ENCODE results near the gene NEUROG3. TPM values are rescaled to one million over a fixed set of nuclear protein-coding genes. Genes with fewer than 3 reads are reported as not detected.
"Not testable (repeated sequence)": the region's sequence is repeated elsewhere in the genome, so short reads cannot be mapped to it uniquely, and the experiment has no call there.

NEUROG3 gene
- total RNA-seq, 1 donor from 2014 or later, result not detected

GRCh38 chr10:69538461-69538860 is 34.8 kb downstream of the NEUROG3 start:
- Histone ChIP-seq H3K36me3 (no peaks in the 10 kb centered on the region), H3K27ac (no peak overlapping the region), H3K4me3 (no peak overlapping the region), H3K27me3 (no peaks in the 10 kb centered on the region), H3K4me1 (no peaks in the 10 kb centered on the region), H3K9me3 (no peaks in the 10 kb centered on the region)
- no peak for DNase-seq (ENCODE audit: extremely low spot score in 2 of 2)
- intact Hi-C loops (cut with DNase I), result no loop called here
- TF ChIP-seq POLR2AphosphoS5 (IDR thresholded peaks at IDR 0.05; ENCODE audit: insufficient read depth in 1 of 2, low read depth in 1 of 2) (no peak), POLR2A (IDR thresholded peaks at IDR 0.05) (no peak), CTCF (IDR thresholded peaks at IDR 0.05) (no peak)

GRCh38 chr10:69537449-69537848 is 35.8 kb downstream of the NEUROG3 start:
- H3K4me1 ChIP-seq, result no peaks in the 10 kb centered on the region
- no peak overlapping the region for H3K4me3 ChIP-seq
- TF ChIP-seq CTCF (IDR thresholded peaks at IDR 0.05), result no peak
- no peak for TF ChIP-seq POLR2AphosphoS5 (IDR thresholded peaks at IDR 0.05; ENCODE audit: insufficient read depth in 1 of 2, low read depth in 1 of 2)
- no peak for TF ChIP-seq POLR2A (IDR thresholded peaks at IDR 0.05)
- H3K9me3 ChIP-seq, result no peaks in the 10 kb centered on the region
- no peaks in the 10 kb centered on the region for H3K36me3 ChIP-seq
- intact Hi-C loops (cut with DNase I), result no loop called here
- H3K27me3 ChIP-seq, result no peaks in the 10 kb centered on the region
- H3K27ac ChIP-seq, result no peak overlapping the region
- DNase-seq (ENCODE audit: extremely low spot score in 2 of 2), result no peak

- H3K27me3 ChIP-seq; H3K36me3 ChIP-seq; H3K4me1 ChIP-seq; DNase-seq (ENCODE audit: extremely low spot score in 2 of 2); H3K9me3 ChIP-seq; H3K4me3 ChIP-seq; intact Hi-C loops (cut with DNase I); H3K27ac ChIP-seq: not testable (repeated sequence)
Measured at GRCh38 chr10:69536521-69536920, 36.7 kb downstream of the NEUROG3 start.

GRCh38 chr10:69533658-69534057 is 39.6 kb downstream of the NEUROG3 start:
- H3K9me3 ChIP-seq, result no peaks in the 10 kb centered on the region
- H3K27me3 ChIP-seq, result no peaks in the 10 kb centered on the region
- no peak for TF ChIP-seq POLR2AphosphoS5 (IDR thresholded peaks at IDR 0.05; ENCODE audit: insufficient read depth in 1 of 2, low read depth in 1 of 2)
- TF ChIP-seq CTCF (IDR thresholded peaks at IDR 0.05), result no peak
- TF ChIP-seq POLR2A (IDR thresholded peaks at IDR 0.05), result no peak
- H3K27ac ChIP-seq, result no peak overlapping the region
- intact Hi-C loops (cut with DNase I), result no loop called here
- DNase-seq (ENCODE audit: extremely low spot score in 2 of 2), result no peak
- no peak overlapping the region for H3K4me3 ChIP-seq
- no peaks in the 10 kb centered on the region for H3K36me3 ChIP-seq
- no peaks in the 10 kb centered on the region for H3K4me1 ChIP-seq

- no peaks in the 10 kb centered on the region for H3K4me1 ChIP-seq
- DNase-seq (ENCODE audit: extremely low spot score in 2 of 2), result no peak
- H3K27ac ChIP-seq, result no peak overlapping the region
- no peaks in the 10 kb centered on the region for H3K9me3 ChIP-seq
- TF ChIP-seq POLR2AphosphoS5 (IDR thresholded peaks at IDR 0.05; ENCODE audit: insufficient read depth in 1 of 2, low read depth in 1 of 2) (no peak), POLR2A (IDR thresholded peaks at IDR 0.05) (no peak), CTCF (IDR thresholded peaks at IDR 0.05) (no peak)
- no peaks in the 10 kb centered on the region for H3K27me3 ChIP-seq
- intact Hi-C loops (cut with DNase I), result no loop called here
- no peaks in the 10 kb centered on the region for H3K36me3 ChIP-seq
- H3K4me3 ChIP-seq, result no peak overlapping the region
Measured at GRCh38 chr10:69527961-69528360, 45.3 kb downstream of the NEUROG3 start.

Other genes starting within 250 kb of the NEUROG3 start
- 6.1 TPM for gene TACR2, start 156.5 kb downstream of the NEUROG3 start, total RNA-seq
- 26.5 TPM for gene TSPAN15, start 122.0 kb downstream of the NEUROG3 start, total RNA-seq
- 0.98 TPM for gene FAM241B, start 56.8 kb upstream of the NEUROG3 start, total RNA-seq
- gene COL13A1, start 228.5 kb upstream of the NEUROG3 start, total RNA-seq, result not detected

Measured in vagina (tissue), 2 donors.